NOMO-1 treated with DMSO at 0.1 percent for 48 hours (cell line): Measurements from ENCODE around the gene TKFC.

Experiments
- DNase-seq: peaks from one replicate; lab custom pipeline; 2025; ENCODE audit not compliant: unreplicated experiment; lab: John Stamatoyannopoulos, UW

Gene TKFC

DNA sequence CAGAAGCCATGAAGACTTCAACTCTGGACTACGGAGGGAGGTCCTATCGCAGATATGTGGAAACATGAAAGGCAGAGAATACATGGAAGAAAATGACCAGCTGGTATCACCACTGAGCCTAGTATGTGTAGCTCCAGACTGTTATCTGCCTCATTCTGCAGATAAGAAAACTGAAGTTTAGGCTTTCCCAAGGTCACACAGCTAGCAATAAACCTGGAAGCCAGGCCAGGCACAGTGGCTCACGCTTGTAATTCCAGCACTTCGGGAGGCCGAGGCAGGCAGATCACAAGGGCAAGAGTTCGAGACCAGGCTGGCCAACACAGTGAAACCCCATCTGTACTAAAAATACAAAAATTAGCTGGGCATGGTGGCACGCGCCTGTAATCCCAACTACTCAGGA, 22.3 kb upstream of the TKFC start:
- no peak for DNase-seq

DNA sequence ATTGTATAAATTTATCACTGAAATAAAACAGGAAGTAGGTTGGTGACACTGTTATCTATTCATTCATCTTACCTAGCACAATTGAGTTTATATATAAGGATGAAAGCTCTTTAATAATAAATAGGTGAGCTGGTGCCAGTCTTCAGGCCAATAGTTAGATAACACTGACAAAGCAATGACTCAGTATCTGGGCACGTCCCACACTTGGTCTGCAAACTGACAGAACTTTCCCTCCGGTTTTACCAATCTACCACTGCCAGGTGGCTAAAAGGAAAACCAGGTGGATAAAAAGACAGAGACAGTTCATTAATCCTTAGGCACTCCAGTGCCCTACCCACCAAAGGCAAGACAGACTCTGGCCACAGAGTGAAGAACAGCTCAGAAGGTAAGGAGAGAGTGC, 17.8 kb upstream of the TKFC start:
- DNase-seq, result no peak

DNA sequence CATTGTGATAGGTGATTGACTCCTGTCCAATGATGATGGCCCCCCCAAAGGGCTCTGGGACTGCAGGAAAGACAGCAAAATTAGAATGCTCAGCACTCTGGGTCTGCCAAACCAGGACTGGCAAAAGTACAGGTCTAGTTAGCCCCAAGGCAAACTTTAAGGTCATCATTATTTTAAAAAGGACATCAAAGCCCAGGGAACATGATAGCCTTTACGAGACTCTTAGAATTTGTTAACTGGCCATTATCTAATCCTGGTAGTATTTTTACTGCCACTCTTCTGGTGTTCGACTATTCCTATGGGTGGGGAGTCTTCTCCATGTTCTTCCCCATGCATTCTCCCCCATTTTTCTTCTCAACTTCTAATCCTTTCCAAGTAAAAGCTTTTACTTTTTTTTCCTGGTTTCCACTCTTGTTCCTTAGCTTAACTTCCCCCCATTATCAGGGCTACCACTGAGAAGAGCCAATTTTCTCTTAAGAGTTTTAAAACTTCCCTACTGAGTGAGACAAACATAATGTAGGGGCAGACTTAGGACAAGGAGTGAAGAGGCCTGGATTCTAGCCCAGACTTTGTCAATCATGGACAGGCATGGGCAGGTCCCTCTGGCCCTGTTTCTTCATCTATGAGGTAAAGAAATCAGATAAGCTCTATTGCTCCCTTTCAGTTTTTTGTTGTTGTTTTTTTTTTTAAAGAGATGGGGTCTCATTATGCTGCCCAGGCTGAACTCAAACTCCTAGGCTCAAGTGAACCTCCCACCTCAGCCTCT, 7.2 kb upstream of the TKFC start:
- no peak for DNase-seq

DNA sequence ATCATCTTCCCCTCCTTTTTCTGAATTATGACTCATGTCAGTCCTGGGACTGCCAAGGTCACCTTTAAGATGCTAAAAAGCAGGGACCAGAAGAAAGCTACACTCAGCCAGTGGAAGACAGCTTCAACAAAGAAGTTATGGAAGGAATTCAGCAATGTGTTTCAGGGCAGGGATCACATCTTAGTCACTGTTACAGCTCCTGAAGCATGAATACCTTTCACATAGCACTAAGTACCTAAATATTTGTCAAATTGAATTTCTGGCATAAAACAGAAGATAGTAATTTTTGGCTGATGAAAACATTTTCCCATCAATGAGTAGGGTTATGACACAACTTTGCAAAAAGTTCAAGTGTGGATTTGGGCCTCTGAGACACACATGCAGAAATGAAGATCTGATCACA, 5.4 kb upstream of the TKFC start:
- no peak for DNase-seq

DNA sequence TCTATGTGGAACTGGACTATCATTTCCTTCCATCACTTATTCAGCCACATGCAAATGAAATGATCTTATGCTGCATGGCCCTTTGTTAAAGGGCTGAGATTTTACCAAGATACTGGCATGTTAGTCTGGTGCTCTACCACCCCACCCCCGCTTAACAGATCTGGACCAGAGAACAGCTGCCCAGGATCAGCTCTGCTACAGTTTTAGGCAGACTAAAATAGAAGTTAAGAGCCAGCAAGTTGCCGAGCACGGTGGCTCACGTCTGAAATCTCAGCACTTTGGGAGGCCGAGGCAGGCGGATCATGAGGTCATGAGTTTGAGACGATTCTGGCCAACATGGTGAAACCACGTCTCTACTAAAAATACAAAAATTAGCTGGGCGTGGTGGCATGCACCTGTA, 4.7 kb upstream of the TKFC start:
- no peak for DNase-seq

DNA sequence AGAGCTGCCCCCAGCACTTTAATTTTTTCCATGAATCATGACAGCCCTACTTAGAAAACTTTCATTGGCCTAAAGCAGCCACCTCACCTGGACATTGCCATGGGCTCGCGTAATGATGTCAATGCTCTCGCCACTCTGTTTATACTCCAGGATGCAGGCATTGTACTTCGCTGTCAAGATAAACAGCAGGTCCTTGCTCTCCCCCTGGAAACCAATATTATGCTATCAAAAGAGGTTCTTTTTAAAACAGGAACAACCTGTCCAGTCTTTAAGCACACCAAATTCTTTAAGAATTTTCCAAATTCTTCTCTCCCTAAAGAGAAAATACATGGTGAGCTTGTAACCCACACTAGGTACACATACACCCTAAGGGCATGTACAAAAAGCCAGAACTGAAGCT, 3.2 kb upstream of the TKFC start:
- DNase-seq, result no peak

DNA sequence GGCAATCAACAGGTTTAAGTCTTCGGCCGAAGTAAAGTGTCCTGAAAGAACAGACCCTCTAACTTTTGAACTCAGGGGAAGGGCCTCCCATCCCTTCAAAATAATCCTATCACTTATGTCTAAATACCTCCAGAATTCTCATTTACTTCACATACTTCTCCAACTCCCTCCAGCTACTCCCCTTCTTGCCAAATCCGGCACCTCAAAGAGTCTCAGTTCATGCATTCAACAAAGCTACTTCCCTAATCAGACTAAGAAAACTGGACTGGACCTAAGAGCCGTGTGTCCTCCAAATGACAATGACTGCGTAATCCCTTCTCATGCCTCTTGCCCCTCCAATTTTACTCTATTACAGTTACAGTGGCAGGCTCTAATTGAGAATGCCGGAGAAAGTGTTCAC, 1.4 kb upstream of the TKFC start:
- DNase-seq, result peak; percentile 69

DNA sequence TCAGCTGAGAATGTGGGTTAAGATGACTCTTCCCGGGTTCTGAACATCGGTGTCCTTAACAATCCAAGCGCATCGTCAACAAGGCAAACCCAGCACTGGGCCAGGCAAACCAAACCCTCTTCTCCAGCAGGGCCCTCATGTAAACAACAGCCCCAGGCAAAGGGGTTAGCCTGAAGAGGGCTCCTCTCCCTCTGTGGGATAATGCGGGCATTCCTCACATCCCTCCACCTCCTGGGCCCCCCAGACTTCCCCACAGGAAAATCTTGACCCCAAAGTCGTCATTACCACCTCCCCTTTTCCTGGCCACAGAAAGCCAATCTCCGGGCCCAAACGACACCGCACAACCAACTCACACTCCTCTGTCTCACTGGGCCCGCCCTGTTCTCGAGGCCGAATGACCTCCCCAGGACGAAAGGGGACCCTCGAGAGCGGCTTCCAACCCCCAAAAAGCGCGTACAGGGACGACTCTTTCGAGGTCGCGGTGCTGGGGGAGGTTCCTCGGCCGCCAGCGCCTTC, 689 bp upstream of the TKFC start:
- no peak for DNase-seq

DNA sequence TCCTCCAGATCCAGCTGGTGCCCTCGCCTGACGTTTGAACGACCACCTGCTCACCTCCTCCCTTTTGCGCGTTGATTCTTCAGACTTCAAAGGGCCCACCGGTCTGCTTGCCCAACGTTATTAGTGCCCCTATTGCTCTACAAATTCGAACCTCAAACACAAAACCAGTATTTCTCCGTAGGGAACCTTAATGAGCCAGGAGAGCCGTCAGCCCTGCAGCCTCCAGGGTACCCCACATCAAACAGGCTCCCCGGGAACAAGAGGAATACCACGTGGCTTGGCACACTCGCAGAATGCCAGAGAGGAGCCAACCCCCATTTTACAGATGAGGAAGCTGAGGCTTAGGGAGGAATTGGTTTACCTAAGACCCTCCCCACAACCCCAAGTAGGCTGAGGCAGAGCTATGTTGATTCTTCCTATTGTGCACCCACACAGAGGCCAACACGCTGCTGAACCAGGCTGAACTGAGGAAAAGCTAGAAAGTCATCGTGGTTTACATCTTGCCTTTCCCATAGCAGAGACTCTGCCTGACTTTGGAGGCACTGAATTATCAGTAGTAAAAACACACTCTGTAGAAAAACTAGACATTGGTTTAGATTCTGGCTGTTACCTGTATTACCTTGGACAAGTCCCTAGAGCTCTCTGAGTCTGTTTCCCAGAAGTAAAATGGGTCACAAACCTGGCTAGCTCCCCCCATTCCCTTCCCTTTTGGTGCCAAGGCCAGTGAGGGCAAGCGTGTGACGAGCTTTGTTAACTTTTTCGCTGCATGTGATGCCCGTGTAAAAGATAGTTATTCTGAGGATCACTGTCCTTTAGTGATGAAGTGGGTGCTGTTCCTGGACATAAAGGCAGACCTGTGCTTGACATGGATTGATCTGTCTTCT, 764 bp downstream of the TKFC start:
- no peak for DNase-seq

DNA sequence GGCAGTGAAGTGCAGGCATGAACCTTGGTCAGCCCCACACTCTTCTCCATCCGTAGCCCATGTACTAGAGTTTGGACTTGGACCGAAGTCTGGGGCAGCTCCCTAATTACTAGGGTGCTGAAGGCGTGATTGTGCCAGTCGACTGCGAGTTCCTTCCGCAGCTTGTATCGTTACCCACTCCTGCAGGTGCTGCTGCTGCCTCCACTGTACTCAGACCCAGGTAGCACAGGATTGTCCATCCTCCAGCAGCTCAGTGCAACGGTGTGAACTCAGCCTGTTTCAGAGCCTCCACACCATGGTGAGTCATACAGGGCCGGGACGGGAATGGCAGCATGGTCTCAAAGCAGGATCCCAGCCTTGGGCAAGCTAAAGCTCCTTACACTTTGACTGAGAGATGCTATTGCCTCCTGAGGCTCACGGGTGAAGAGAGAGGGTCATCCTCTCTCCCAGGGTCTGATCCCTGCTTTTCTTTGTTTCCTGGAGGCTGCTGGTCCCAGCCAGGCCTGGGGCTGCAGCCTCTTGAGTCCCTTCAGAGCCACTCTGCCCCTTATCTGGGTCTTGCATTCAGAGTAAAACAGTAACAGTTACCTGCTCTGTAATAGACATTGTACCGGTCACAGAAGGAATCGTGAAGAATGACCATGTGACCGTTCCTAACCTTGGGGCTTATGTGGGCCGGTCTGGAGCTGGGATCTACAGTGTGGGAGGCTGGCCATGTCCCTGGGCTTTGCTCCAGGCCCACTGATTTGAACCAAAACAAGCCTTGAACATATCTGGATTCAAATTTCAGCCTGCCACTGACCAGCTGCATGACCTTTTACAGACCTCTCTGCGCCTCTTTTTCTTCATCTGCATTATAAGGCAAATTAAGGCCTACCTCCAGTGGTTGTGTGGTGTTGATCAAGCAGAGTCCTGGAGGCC, 1.7 kb downstream of the TKFC start:
- DNase-seq, result no peak

DNA sequence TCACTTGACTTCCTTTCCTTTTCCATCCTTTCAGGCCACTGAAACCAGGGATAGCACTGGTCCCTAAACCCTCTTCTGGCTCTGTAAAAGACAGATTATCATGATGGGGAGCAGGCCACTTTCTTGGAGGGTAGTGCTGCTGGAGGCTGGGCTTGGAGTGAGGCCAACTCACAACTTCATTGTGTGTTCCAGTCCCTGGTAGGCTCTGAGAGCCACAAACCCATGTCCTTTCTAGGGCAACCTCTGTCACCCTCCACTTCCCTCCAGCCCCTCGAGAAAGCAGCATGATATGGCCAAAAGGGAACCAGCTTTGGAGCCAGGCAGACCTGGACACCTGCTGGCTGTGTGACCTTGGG, 2.3 kb downstream of the TKFC start:
- no peak for DNase-seq

DNA sequence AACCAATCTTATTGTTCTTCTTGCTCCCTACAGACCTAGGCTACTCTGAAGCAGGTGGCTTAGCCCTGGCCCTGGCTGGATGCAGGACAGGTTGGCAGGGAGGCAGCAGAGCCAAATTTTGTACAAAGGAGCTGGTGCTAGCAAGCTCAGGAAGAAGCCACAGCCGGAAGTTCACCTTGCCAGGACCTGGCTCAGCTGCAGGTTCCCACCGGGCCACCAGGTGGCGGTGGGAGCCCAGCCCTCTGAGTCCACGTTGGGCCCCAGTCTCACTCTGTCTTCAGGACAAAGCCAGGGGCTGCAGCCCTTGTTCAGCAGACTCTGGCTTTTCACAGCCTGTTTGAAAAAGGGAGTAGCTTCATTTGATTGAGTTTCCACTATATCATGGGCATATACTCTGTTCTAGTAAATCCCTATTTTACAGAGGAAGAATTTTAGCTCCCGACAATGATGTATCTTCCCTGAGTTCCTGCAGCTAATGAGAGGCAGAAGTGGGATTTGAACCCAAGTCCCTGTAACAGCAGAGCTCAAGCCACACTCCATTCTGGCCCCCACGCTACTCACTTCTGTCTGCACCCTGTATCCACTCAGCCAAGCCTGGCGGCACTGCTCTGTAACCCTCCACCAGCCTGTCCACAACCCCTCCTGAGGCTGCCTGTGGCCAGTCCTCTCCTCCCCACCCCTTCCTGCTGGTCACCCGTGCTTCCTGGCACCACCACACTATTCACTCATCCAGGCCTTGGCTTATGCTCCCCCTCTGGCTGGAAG, 3.3 kb downstream of the TKFC start:
- DNase-seq, result peak; percentile 70

DNA sequence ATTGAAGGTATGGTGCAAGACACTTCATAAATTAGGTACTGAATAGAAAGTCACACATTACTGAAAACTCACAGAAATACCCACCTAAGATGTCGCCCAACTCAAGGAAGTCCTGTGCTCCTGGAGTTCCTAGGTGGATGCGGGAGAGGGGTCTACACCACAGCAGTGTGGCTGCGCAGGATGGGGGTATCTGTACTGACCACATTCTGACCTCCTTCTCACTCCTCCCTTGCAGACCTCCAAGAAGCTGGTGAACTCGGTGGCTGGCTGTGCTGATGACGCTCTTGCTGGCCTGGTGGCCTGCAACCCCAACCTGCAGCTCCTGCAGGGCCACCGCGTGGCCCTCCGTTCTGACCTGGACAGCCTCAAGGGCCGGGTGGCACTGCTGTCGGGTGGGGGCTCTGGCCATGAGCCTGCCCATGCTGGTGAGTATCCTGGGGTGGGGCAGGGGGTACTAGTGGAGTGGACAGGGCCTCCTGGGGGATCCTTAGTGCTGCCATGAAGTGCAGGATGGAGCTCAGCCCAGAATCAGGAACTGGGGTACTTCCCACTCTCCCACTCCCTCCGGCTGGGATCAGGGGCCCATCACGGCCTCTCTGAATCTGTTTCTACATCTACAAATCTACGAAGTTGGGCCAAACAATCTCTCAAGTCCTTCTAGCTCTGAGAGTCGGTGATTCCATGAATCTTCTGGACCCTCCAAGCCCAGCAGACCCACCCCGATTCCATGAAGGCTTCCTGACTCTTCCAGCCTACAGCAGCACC, 4.9 kb downstream of the TKFC start:
- DNase-seq, result no peak

DNA sequence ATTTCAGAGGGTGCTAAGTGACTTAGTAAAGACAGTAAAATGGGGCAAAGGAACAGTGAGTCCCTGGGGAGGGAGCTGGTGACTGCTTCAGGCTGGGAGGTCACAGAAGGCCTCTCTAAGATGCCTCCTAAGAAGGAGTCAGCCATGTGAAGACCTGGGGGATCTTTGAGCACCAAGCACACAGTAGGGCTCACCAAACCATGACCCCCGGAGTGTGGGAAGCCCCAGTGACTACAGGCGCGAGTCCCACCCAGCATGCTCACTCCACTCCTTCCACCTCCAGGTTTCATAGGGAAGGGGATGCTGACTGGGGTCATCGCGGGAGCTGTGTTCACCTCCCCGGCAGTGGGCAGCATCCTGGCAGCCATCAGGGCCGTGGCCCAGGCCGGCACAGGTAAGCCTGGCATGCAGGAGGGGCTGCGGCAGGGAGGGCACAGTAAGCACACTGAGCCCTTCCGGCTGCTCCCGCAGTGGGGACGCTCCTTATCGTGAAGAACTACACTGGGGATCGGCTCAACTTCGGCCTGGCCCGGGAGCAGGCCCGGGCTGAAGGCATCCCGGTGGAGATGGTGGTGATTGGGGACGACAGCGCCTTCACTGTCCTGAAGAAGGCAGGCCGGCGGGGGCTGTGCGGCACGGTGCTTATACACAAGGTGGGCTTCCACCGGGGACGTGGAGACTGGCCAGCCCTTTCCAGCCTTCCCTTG, 5.9 kb downstream of the TKFC start:
- no peak for DNase-seq

DNA sequence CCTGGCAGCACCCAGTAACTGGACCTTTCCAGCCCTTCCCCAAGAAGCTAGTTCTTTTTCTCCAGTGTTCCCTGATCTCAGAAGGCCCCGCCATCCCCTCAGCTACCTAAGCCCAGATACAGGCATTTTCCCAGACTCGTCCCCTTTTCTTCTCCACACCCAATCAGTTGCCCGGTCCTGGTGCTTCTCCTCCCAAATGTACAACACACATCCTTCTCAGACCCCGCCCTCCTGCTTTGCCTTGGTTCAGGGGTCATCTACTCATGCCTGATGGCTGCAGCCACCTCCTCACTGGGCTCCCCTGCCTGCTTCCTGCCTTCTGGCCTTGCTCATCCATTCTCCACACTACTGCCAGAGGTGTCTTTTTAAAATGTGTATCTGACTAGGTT, 6.5 kb downstream of the TKFC start:
- DNase-seq, result no peak

DNA sequence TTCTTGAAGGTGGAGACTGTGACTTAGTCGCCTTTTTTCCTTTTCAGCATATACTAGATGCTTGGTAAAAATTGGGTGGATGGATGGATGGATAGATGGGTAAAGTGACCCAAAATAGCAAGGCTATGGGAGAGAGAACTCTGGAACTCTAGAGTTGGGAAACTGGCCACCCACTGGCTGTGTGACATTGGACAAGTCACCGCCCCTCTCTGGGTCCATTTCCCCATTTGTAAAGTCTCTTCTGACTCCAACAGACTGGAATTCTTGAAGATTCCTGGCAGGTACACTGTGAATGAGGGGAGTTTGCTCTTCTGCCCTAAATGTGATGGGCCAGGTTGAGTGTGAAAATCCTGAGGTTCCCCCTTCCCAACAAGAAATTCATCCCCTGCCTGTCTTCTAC, 8.0 kb downstream of the TKFC start:
- DNase-seq, result no peak

DNA sequence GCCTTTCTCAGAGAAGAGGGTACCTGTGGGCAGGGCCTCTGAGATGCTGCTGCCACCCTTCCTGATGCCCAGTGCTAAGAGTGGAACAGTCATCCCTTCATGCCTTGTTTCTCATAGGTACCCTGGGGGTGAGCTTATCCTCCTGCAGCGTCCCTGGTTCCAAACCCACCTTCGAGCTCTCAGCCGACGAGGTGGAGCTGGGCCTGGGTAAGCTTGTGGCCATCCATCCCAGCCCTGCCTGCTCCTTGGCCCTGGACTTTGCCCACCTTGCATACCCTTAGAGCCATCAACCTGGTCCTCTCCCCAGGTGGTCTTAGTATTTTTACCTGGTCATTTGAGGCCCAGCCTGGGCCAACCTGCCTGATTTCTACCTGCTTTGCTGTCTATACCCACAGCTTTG, 8.7 kb downstream of the TKFC start:
- DNase-seq, result no peak

DNA sequence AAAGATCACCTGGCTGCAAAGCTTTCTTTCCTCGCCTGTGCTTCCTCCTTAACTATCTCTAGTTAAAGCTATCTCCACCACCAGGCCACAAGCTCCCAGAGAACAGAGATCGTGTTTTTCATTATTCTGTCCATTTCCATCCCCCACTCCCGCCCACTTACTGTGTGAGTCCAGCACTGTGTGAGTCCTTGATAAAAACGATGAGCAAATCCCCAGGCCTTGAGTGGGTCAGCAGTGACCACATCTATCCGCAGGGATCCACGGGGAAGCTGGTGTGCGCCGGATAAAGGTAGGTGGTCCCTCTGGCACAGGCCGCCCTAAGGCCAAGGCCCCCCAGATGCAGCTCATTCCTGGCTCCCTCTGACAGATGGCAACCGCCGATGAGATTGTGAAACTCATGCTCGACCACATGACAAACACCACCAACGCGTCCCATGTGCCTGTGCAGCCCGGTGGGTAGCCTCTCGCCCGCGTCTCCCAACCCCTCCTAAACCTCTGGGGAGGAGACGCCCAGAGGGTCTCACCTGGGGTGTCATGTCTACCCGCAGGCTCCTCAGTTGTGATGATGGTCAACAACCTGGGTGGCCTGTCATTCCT, 9.3 kb downstream of the TKFC start:
- no peak for DNase-seq
